H1 (cell line): ENCODE results near the gene EFCAB8. TPM values are rescaled to one million over a fixed set of nuclear protein-coding genes. Genes with fewer than 3 reads are reported as not detected.
A peak's percentile ranks its signal among the peaks of the same experiment; 100 is the strongest.

Source experiments
- CTCF ChIA-PET: fragments of 300-600 bp; sonication (Branson Sonifier 250); formaldehyde crosslinking; loops from one replicate; lab custom pipeline; 2021; ENCODE audit not compliant: partially characterized antibody; lab: Charles Lee
- POLR2A ChIA-PET: fragments of 300-600 bp; sonication (Branson Sonifier 250); formaldehyde crosslinking; loops from one replicate; lab custom pipeline; 2021; ENCODE audit warnings: inconsistent platforms; ENCODE audit not compliant: partially characterized antibody; lab: Charles Lee
- DNase-seq, 2 experiments: peaks; one replicate each; pipeline versions ENCODE4 v3.0.0 to v3.0.0-alpha.2; 2010 to 2022; ENCODE audit warnings: low spot score in 2 of 2, low read depth in 1 of 2, mixed read lengths in 1 of 2
- FAIRE-seq: peaks from 2 replicates; lab custom pipeline; 2011; peaks lifted over from hg19 to GRCh38; lab: Jason Lieb, UNC
- H2AFZ ChIP-seq: 2 replicates; pipeline ENCODE4 v1.8.1; 2012; ENCODE audit warnings: low read length, inconsistent platforms
- H2AK5ac ChIP-seq: 2 replicates; pipeline ENCODE4 v1.6.1; 2013; ENCODE audit warnings: low read depth, low read length
- H2BK120ac ChIP-seq: replicated peaks from 2 replicates; pipeline ENCODE3; 2013; ENCODE audit warnings: low read depth, low read length, inconsistent platforms
- H2BK12ac ChIP-seq: 2 replicates; pipeline ENCODE4 v1.6.1; 2013; ENCODE audit warnings: low read depth, low read length
- H2BK15ac ChIP-seq: 2 replicates; pipeline ENCODE4 v1.6.1; 2013; ENCODE audit warnings: low read length
- H2BK20ac ChIP-seq: 2 replicates; pipeline ENCODE4 v1.6.1; 2013; ENCODE audit warnings: low read length
- H2BK5ac ChIP-seq: 2 replicates; pipeline ENCODE4 v1.6.1; 2013; ENCODE audit warnings: low read depth, low read length
- H3K14ac ChIP-seq: 2 replicates; pipeline ENCODE4 v1.6.1; 2013; ENCODE audit warnings: inconsistent platforms; ENCODE audit not compliant: insufficient read length
- H3K18ac ChIP-seq: 2 replicates; pipeline ENCODE4 v1.6.1; 2013; ENCODE audit warnings: low read length; ENCODE audit errors: extremely low read depth
- H3K23ac ChIP-seq: 2 replicates; pipeline ENCODE4 v1.6.1; 2013; ENCODE audit warnings: inconsistent platforms; ENCODE audit not compliant: insufficient read length
- H3K23me2 ChIP-seq: 2 replicates; pipeline ENCODE4 v1.6.1; 2013; ENCODE audit warnings: low read depth, low read length
- H3K27ac ChIP-seq: 2 replicates; pipeline ENCODE4 v1.6.1; 2011; ENCODE audit warnings: low read depth, low read length, inconsistent platforms
- H3K27me3 ChIP-seq, 4 experiments: replicated peaks in 1 of 4; 1 replicate in 1 of 4; 2 replicates in 3 of 4; pipeline versions ENCODE4 v1.6.1 to v1.8.1; 2011 to 2013; ENCODE audit warnings: low read length in 3 of 4, mild to moderate bottlenecking in 3 of 4, inconsistent platforms in 2 of 4, mixed read lengths in 2 of 4, moderate library complexity in 1 of 4; ENCODE audit not compliant: control insufficient read depth in 3 of 4, insufficient read depth in 3 of 4; ENCODE audit errors: extremely low read depth in 1 of 4
- H3K36me3 ChIP-seq, 4 experiments: 2 replicates each; pipeline versions ENCODE4 v1.6.1 to v1.8.1; 2011 to 2013; ENCODE audit warnings: mild to moderate bottlenecking in 4 of 4, low read length in 3 of 4, moderate library complexity in 2 of 4, control low read depth in 1 of 4, inconsistent platforms in 1 of 4; ENCODE audit not compliant: insufficient read depth in 4 of 4, control insufficient read depth in 2 of 4
- H3K4ac ChIP-seq: replicated peaks from 2 replicates; pipeline ENCODE3; 2013; ENCODE audit warnings: low read length, low read depth, mixed read lengths, inconsistent platforms; ENCODE audit not compliant: insufficient read length
- H3K4me1 ChIP-seq, 4 experiments: replicated peaks in 1 of 4; 1 replicate in 1 of 4; 2 replicates in 3 of 4; pipeline versions ENCODE4 v1.6.1 to v1.8.1; 2011 to 2013; ENCODE audit warnings: low read length in 3 of 4, inconsistent platforms in 2 of 4, mixed read lengths in 1 of 4; ENCODE audit not compliant: insufficient read depth in 4 of 4, control insufficient read depth in 3 of 4
- H3K4me2 ChIP-seq, 2 experiments: 2 replicates each; pipeline versions ENCODE4 v1.6.1 to v1.8.1; 2011 to 2013; ENCODE audit warnings: low read depth in 2 of 2, low read length in 2 of 2, control low read depth in 1 of 2, inconsistent platforms in 1 of 2, mild to moderate bottlenecking in 1 of 2; ENCODE audit not compliant: insufficient read depth in 1 of 2
- H3K4me3 ChIP-seq, 4 experiments: fragments of 200-600, 300-600 bp in 1 of 4; sonication (generic), shearing (Covaris generic), sonication (Bioruptor Twin) in 1 of 4; 2 replicates each; pipeline versions ENCODE4 v1.5.1 to v1.8.1; 2011 to 2016; ENCODE audit warnings: low read length in 4 of 4, low read depth in 3 of 4, control low read depth in 2 of 4, inconsistent platforms in 2 of 4, mild to moderate bottlenecking in 2 of 4, mixed read lengths in 1 of 4, moderate library complexity in 1 of 4; ENCODE audit not compliant: insufficient read depth in 2 of 4; ENCODE audit errors: extremely low read depth in 1 of 4
- H3K56ac ChIP-seq: replicated peaks from 2 replicates; pipeline ENCODE3; 2013; ENCODE audit warnings: low read depth, mild to moderate bottlenecking, mixed read lengths, low read length, inconsistent platforms; ENCODE audit not compliant: insufficient read length
- H3K79me1 ChIP-seq: 2 replicates; pipeline ENCODE4 v1.6.1; 2013; ENCODE audit warnings: low read depth, low read length, control low read depth
- H3K79me2 ChIP-seq, 2 experiments: 2 replicates each; pipeline versions ENCODE4 v1.6.1 to v1.8.1; 2012 to 2013; ENCODE audit warnings: low read length in 2 of 2, mild to moderate bottlenecking in 2 of 2, inconsistent platforms in 1 of 2; ENCODE audit not compliant: insufficient read depth in 2 of 2, control insufficient read depth in 1 of 2
- H3K9ac ChIP-seq, 4 experiments: replicated peaks in 1 of 4; 1 replicate in 1 of 4; 2 replicates in 3 of 4; pipeline versions ENCODE4 v1.6.1 to v1.8.1; 2011 to 2013; ENCODE audit warnings: low read depth in 3 of 4, low read length in 3 of 4, control low read depth in 2 of 4, mild to moderate bottlenecking in 2 of 4, moderate library complexity in 2 of 4, inconsistent platforms in 1 of 4; ENCODE audit errors: extremely low read depth in 1 of 4
- H3K9me3 ChIP-seq, 2 experiments: 2 replicates each; pipeline versions ENCODE4 v1.6.1 to v1.8.1; 2012 to 2013; ENCODE audit warnings: mild to moderate bottlenecking in 2 of 2, moderate library complexity in 2 of 2, control low read depth in 1 of 2, inconsistent platforms in 1 of 2, low read depth in 1 of 2, low read length in 1 of 2, mixed read lengths in 1 of 2; ENCODE audit not compliant: insufficient read depth in 2 of 2
- H4K20me1 ChIP-seq, 2 experiments: replicated peaks in 1 of 2; 2 replicates each; pipeline versions ENCODE3 to v1.8.1; 2011 to 2013; ENCODE audit warnings: inconsistent platforms in 2 of 2, low read length in 2 of 2, mild to moderate bottlenecking in 1 of 2; ENCODE audit not compliant: insufficient read depth in 2 of 2, control insufficient read depth in 1 of 2
- H4K5ac ChIP-seq: 2 replicates; pipeline ENCODE4 v1.6.1; 2013; ENCODE audit warnings: low read length, low read depth, mixed read lengths, inconsistent platforms; ENCODE audit not compliant: insufficient read length
- H4K8ac ChIP-seq: 2 replicates; pipeline ENCODE4 v1.8.0; 2013; ENCODE audit warnings: mild to moderate bottlenecking, moderate library complexity, low read length, inconsistent platforms; ENCODE audit not compliant: insufficient read depth; ENCODE audit errors: extremely low read depth
- H4K91ac ChIP-seq: replicated peaks from 2 replicates; pipeline ENCODE3; 2013; ENCODE audit warnings: low read length, mixed read lengths, inconsistent platforms; ENCODE audit not compliant: insufficient read length
- BACH1 ChIP-seq: IDR thresholded peaks from 2 replicates; pipeline ENCODE4 v1.6.1; 2012; ENCODE audit warnings: low read length, improper control_type of control experiment
- BRCA1 ChIP-seq: IDR thresholded peaks from 2 replicates; pipeline ENCODE4 v1.6.1; 2012; ENCODE audit warnings: low read depth, low read length, improper control_type of control experiment
- CEBPB ChIP-seq: IDR thresholded peaks from 2 replicates; pipeline ENCODE4 v1.6.1; 2012; ENCODE audit warnings: low read depth, low read length
- RAD21 ChIP-seq, 2 experiments: IDR thresholded peaks in 1 of 2; conservative IDR thresholded peaks in 1 of 2; 2 replicates each; pipeline ENCODE4 v1.6.1; 2011; ENCODE audit warnings: low read depth in 2 of 2, low read length in 2 of 2, improper control_type of control experiment in 1 of 2, inconsistent platforms in 1 of 2, mild to moderate bottlenecking in 1 of 2, moderate library complexity in 1 of 2
- RNF2 ChIP-seq: fragments of 200-900, 300-1000 bp; sonication (generic); IDR thresholded peaks from 2 replicates; pipeline ENCODE4 v1.7.1; 2016; ENCODE audit warnings: borderline replicate concordance, low read depth, mild to moderate bottlenecking, antibody characterized with exemption, low read length; ENCODE audit not compliant: poor library complexity, severe bottlenecking; ENCODE audit errors: missing control alignments
- RXRA ChIP-seq: IDR thresholded peaks from 2 replicates; pipeline ENCODE4 v1.6.1; 2011; ENCODE audit warnings: low read depth, mild to moderate bottlenecking, low read length, moderate library complexity; ENCODE audit not compliant: insufficient read depth
- SIRT6 ChIP-seq: IDR thresholded peaks from one replicate; pipeline ENCODE4 v1.7.1; 2012; ENCODE audit warnings: low read length, inconsistent platforms
- SIX5 ChIP-seq: IDR thresholded peaks from 2 replicates; pipeline ENCODE4 v1.6.1; 2011; ENCODE audit warnings: mild to moderate bottlenecking, low read depth, low read length
- SP4 ChIP-seq: IDR thresholded peaks from 2 replicates; pipeline ENCODE4 v1.6.1; 2012; ENCODE audit warnings: low read length, inconsistent platforms
- TEAD4 ChIP-seq: IDR thresholded peaks from 2 replicates; pipeline ENCODE4 v1.6.1; 2012; ENCODE audit warnings: low read depth, low read length, inconsistent platforms, mixed read lengths
- YY1 ChIP-seq: IDR thresholded peaks from 2 replicates; pipeline ENCODE4 v1.6.1; 2011; ENCODE audit warnings: low read depth, mild to moderate bottlenecking, low read length
- WGBS, 2 experiments: shearing (Covaris generic) in 1 of 2; methylation state at CpG; one replicate each; pipeline versions ENCODE4 v1.1.6 to v1.1.7; 2013 to 2015; ENCODE audit warnings: low lambda C conversion rate in 2 of 2, mixed read lengths in 2 of 2, inconsistent platforms in 1 of 2, low coverage in 1 of 2, missing lambda C conversion rate in 1 of 2; ENCODE audit not compliant: insufficient replicate concordance in 2 of 2, insufficient coverage in 1 of 2, insufficient read length in 1 of 2; ENCODE audit errors: extremely low coverage in 1 of 2, missing lambda C conversion rate in 1 of 2; 5-methylcytosine and 5-hydroxymethylcytosine counted together
- polyA plus RNA-seq, 7 experiments: library from polyadenylated mRNA; depleted of rRNA in 3 of 7; stranded (reverse) in 5 of 7; unstranded in 2 of 7; fragments of >200 nt in 5 of 7; fragments of 200-250 nt in 2 of 7; gene quantifications; 1 replicate in 5 of 7; 2 replicates in 1 of 7; 4 replicates in 1 of 7; pipeline versions ENCODE4 v1.2.1 to v1.2.3, GENCODE V29; 2011 to 2013; ENCODE audit warnings: missing spikeins in 2 of 7, mixed read lengths in 2 of 7
- total RNA-seq: library from RNA; stranded (reverse); fragmentation: NEBNext Ultra II Directional; extraction: Animal tissue kit (Norgen Biotek cat#: 25700); gene quantifications from 2 replicates; pipeline ENCODE4 v1.2.1, GENCODE V29; 2021
- TF ChIP-seq, protein P1 (sequence below), 3 experiments: IDR thresholded peaks; 1 replicate in 2 of 3; 2 replicates in 1 of 3; pipeline versions ENCODE4 v1.5.1 to v1.6.1; 2011; ENCODE audit warnings: low read length in 3 of 3, mild to moderate bottlenecking in 3 of 3, inconsistent platforms in 2 of 3, low read depth in 1 of 3, moderate library complexity in 1 of 3; ENCODE audit not compliant: insufficient read depth in 1 of 3; ENCODE audit errors: control extremely low read depth in 1 of 3

The EFCAB8 gene
- total and polyA plus RNA-seq, 2 of the 8 experiments (the other 6 are each of a cell fraction or from before 2014, with no cell fraction given): 0.06 to 0.20 TPM

DNA sequence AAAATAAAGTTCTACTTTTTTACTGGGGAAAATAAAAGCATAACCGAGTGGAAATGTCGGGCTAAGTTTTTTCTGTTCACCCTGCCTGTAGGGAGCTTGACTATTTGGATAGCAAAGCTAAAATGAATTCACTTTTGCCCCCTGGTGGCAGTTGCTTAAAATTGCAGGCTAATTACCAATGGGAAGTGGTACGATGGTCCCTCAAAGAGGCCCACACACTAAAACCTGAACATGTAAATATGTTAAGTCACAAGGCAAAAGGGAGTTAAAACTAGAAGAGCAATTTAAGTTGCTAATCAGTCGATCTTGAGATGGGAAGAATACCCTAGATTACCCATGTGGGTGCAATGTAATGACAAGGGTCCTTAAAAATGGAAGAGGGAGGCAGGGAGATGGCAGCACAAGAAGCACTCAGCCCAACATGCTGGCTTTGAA lies 146.4 kb downstream of the EFCAB8 start:
- WGBS, 2 experiments: 68% methylated on average over 4 of the region's 4 CpGs; no CpG with 5 or more reads in 1 of the 2 experiments
- Histone ChIP-seq H3K27me3 (no peaks in the 10 kb centered on the region), H3K36me3 (no peaks in the 10 kb centered on the region), H2AK5ac (no peak overlapping the region), H3K4me3 (no peak overlapping the region), H4K20me1 (no peaks in the 10 kb centered on the region), H3K4ac (no peak overlapping the region), H2AFZ (no peak overlapping the region), H2BK20ac (no peak overlapping the region), H3K18ac (no peak overlapping the region), H3K27ac (no peak overlapping the region), H3K56ac (no peak overlapping the region), H2BK12ac (no peak overlapping the region), H2BK120ac (no peak overlapping the region), H3K4me2 (no peak overlapping the region), H3K23me2 (no peaks in the 10 kb centered on the region), H3K14ac (no peak overlapping the region), H4K5ac (no peak overlapping the region), H3K23ac (no peak overlapping the region), H2BK5ac (no peak overlapping the region), H3K79me1 (no peaks in the 10 kb centered on the region), H3K79me2 (no peaks in the 10 kb centered on the region), H2BK15ac (no peak overlapping the region), H3K4me1 (no peaks in the 10 kb centered on the region; a peak in 2 of 7 replicates), H3K9ac (no peak overlapping the region), H4K91ac (no peak overlapping the region), H4K8ac (no peak overlapping the region), H3K9me3 (0 out of 4 replicates have a peak, but pooled peaks cover 0 to 2% of the 10 kb centered on the region in 2 experiments)
- ChIA-PET CTCF (interaction anchor here (0.7 to 9.1 kb wide), 33 partner anchors 11 to 371 kb away, joined by 3 to 86 read pairs (median 5); no protein-coding TSS in a partner anchor), POLR2A (interaction anchor here (0.7 kb wide), 1 partner anchor 21 kb away, joined by 3 read pairs; no protein-coding TSS in a partner anchor)
- FAIRE-seq (peak; percentile 78), DNase-seq (no peak)
- TF ChIP-seq RXRA (no peak), TEAD4 (no peak), RNF2 (no peak), CEBPB (no peak), BACH1 (no peak), BRCA1 (no peak), YY1 (no peak), SIRT6 (no peak), SP4 (no peak), SIX5 (no peak), RAD21 (IDR thresholded peaks at IDR 0.05 in 1 of 2, conservative IDR thresholded peaks at IDR 0.05 in 1 of 2; ENCODE audit: low read depth in 2 of 2, low read length in 2 of 2) (peak; percentile 60 to 64)
- TF ChIP-seq, protein P1, sequence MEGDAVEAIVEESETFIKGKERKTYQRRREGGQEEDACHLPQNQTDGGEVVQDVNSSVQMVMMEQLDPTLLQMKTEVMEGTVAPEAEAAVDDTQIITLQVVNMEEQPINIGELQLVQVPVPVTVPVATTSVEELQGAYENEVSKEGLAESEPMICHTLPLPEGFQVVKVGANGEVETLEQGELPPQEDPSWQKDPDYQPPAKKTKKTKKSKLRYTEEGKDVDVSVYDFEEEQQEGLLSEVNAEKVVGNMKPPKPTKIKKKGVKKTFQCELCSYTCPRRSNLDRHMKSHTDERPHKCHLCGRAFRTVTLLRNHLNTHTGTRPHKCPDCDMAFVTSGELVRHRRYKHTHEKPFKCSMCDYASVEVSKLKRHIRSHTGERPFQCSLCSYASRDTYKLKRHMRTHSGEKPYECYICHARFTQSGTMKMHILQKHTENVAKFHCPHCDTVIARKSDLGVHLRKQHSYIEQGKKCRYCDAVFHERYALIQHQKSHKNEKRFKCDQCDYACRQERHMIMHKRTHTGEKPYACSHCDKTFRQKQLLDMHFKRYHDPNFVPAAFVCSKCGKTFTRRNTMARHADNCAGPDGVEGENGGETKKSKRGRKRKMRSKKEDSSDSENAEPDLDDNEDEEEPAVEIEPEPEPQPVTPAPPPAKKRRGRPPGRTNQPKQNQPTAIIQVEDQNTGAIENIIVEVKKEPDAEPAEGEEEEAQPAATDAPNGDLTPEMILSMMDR (IDR thresholded peaks at IDR 0.05; ENCODE audit: control extremely low read depth in 1 of 3, insufficient read depth in 1 of 3, low read depth in 1 of 3, low read length in 3 of 3): peak in 2 of 3 experiments; percentile 63 to 71; a peak in 3 of 4 replicates
